Gastrocnemius medialis (tissue), 4 donors: ENCODE data around the gene UTS2B. TPM values are rescaled to one million over a fixed set of nuclear protein-coding genes. Genes with fewer than 3 reads are reported as not detected.

Source experiments
- ATAC-seq, 2 donors: fragments of 150-250 bp; one replicate each; pipeline ENCODE4 v1.9.1; 2016
- DNase-seq, 2 donors: peaks; one replicate each; pipeline ENCODE4 v3.0.0-alpha.2; 2019
- H3K27ac ChIP-seq, 4 donors: fragments of 200-600 bp; sonication (generic); 1 replicate in 1 of 4; 2 replicates in 3 of 4; pipeline ENCODE4 v1.5.1; 2016 to 2018; ENCODE audit warnings: mild to moderate bottlenecking in 2 of 4, moderate library complexity in 1 of 4
- H3K27me3 ChIP-seq, 3 donors: fragments of 200-600 bp; sonication (generic) in 2 of 3; 1 replicate in 1 of 3; 2 replicates in 2 of 3; pipeline versions ENCODE4 v1.5.1 to v1.6.0; 2016 to 2019; ENCODE audit warnings: mild to moderate bottlenecking in 1 of 3, moderate library complexity in 1 of 3
- H3K36me3 ChIP-seq, 2 donors: fragments of 200-600 bp; sonication (generic) in 1 of 2; one replicate each; pipeline ENCODE4 v1.5.1; 2017 to 2018
- H3K4me1 ChIP-seq, 2 donors: fragments of 200-600 bp; sonication (generic) in 1 of 2; one replicate each; pipeline ENCODE4 v1.5.1; 2016 to 2017; ENCODE audit warnings: mild to moderate bottlenecking in 2 of 2
- H3K4me3 ChIP-seq, 4 donors: fragments of 200-600 bp; sonication (generic) in 3 of 4; 1 replicate in 1 of 4; 2 replicates in 3 of 4; pipeline ENCODE4 v1.5.1; 2016 to 2019; ENCODE audit warnings: mild to moderate bottlenecking in 2 of 4
- H3K9me3 ChIP-seq, 3 donors: fragments of 200-600 bp; sonication (generic) in 2 of 3; 1 replicate in 1 of 3; 2 replicates in 2 of 3; pipeline ENCODE4 v1.5.1; 2016 to 2019
- CTCF ChIP-seq, 5 experiments: fragments of 450-650 bp in 3 of 5; fragments of 200-600 bp in 2 of 5; sonication (generic) in 2 of 5; IDR thresholded peaks in 4 of 5; conservative IDR thresholded peaks in 1 of 5; 1 replicate in 4 of 5; 2 replicates in 1 of 5; pipeline ENCODE4 v1.5.1; 2016 to 2019; ENCODE audit warnings: antibody characterized with exemption in 5 of 5, mild to moderate bottlenecking in 3 of 5, moderate library complexity in 3 of 5
- POLR2A ChIP-seq, 2 donors: fragments of 450-650 bp; IDR thresholded peaks; one replicate each; pipeline ENCODE4 v1.6.1; 2017; ENCODE audit warnings: antibody characterized with exemption in 2 of 2, mild to moderate bottlenecking in 2 of 2, moderate library complexity in 2 of 2
- in situ Hi-C, 4 donors: fragments of 200-750 bp; cut with MboI; loops; one replicate each; pipeline versions ENCODE4 v1.15.0 to v1.8.0; 2017; ENCODE audit warnings: low sequenced_read_pairs in 4 of 4
- intact Hi-C: fragments of 100-400 bp; cut with DNase I; formaldehyde crosslinking; loops from one replicate; pipeline ENCODE4 v1.15.1; 2023; ENCODE audit warnings: low total_unique reads
- total RNA-seq, 4 donors: library from RNA; depleted of rRNA; stranded (reverse); fragments of >200 nt; gene quantifications; one replicate each; pipeline versions ENCODE4 v1.1.0 to v1.2.3, GENCODE V29; 2016

Gene UTS2B
- total RNA-seq, 4 donors from 2014 or later = not detected

DNA sequence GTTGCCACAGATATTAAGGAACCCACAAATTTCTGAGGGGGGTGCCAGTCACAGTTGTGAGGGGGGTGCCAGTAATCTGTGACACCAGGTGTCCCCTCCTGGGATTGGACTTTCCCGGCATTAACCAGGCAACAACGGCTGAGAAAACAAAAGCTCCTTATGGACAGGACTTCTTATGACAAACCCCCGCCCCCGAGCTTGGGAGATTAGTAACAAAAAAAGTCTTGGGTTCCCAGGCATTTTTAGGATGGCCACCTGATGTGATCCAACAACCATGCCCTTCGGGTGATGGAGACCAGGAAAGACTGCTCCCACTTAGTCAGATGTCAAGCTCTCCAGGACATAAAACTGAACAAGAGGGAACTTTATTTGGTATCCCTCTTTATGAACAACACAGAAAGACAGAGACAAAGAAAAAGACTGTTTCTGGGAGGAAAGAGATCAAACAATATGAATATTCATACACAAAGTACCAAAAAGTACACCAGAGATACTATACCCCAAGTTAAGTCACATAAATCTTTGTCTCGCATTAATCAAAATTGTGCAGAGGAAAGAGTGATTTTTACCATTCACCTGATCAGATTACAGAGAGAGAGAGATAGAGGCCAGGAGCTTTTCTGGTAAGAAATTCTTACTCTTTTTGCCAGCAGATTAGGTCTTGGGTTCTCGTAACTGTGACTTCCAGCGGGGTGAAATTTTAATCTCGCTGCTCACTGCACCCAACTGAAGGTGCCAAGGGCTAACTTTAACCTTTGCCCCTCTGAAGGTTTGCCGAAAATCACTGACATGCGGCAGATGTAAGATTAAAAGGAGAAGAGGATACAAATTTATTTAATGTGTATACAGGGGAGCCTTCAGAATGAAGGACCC, 69.7 kb downstream of the UTS2B start:
- no peaks in the 10 kb centered on the region for H3K9me3 ChIP-seq
- in situ Hi-C loops = no loop called here
- H3K4me3 ChIP-seq = no peak overlapping the region
- intact Hi-C loops = no loop called here
- H3K27ac ChIP-seq = no peak overlapping the region
- H3K4me1 ChIP-seq = no peaks in the 10 kb centered on the region
- no peaks in the 10 kb centered on the region for H3K36me3 ChIP-seq
- ATAC-seq (no peak), DNase-seq (no peak)
- TF ChIP-seq POLR2A (IDR thresholded peaks at IDR 0.05) (no peak), CTCF (IDR thresholded peaks at IDR 0.05 in 4 of 5, conservative IDR thresholded peaks at IDR 0.05 in 1 of 5) (no peak)
- no peaks in the 10 kb centered on the region for H3K27me3 ChIP-seq

DNA sequence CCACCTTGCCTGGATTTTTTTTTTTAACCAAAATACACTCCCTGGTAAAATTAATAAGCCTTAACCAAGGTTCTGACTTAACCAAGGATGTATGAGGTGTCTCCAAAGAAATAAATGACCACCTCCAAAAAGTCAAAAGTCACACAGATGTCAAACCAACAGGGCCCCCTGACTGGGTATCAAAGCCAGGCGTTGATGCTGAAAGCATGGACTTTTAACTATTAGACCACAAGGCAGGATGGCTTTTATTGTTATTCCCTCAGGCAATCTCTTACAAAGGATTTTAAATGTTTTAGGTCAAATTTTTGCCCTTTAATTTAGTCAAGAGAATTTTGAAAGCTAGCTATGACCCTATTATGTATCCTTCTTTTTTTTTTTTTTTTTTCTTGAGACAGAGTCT, 70.8 kb downstream of the UTS2B start:
- no peak overlapping the region for H3K27ac ChIP-seq
- DNase-seq (no peak), ATAC-seq (no peak)
- no peak overlapping the region for H3K4me3 ChIP-seq
- H3K4me1 ChIP-seq = no peaks in the 10 kb centered on the region
- H3K27me3 ChIP-seq = no peaks in the 10 kb centered on the region
- TF ChIP-seq CTCF (IDR thresholded peaks at IDR 0.05 in 4 of 5, conservative IDR thresholded peaks at IDR 0.05 in 1 of 5) (no peak), POLR2A (IDR thresholded peaks at IDR 0.05) (no peak)
- in situ Hi-C loops = no loop called here
- intact Hi-C loops = no loop called here
- H3K9me3 ChIP-seq = no peaks in the 10 kb centered on the region
- H3K36me3 ChIP-seq = no peaks in the 10 kb centered on the region

DNA sequence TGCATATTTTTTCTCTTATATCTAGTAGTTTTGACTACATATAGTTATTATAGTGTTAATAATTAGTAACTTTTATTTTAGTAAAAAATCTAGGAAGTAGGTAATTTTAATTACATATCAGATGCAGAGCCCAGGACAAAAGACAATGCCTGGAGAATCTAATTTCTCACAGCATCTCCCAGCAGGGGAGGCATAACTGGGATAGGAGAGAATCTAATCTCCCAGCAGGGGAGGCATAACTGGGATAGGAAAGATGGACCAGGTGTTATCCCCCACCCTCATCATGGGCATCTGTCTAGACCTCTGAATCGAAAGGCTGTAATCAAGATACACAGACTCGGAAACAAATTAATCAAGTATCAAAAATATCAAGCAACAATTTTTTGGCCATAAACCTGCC, 73.0 kb downstream of the UTS2B start:
- in situ Hi-C loops = no loop called here
- H3K27ac ChIP-seq = no peak overlapping the region
- ATAC-seq (no peak), DNase-seq (no peak)
- H3K9me3 ChIP-seq = no peaks in the 10 kb centered on the region
- no peaks in the 10 kb centered on the region for H3K36me3 ChIP-seq
- no peaks in the 10 kb centered on the region for H3K4me1 ChIP-seq
- no peaks in the 10 kb centered on the region for H3K27me3 ChIP-seq
- TF ChIP-seq CTCF (IDR thresholded peaks at IDR 0.05 in 4 of 5, conservative IDR thresholded peaks at IDR 0.05 in 1 of 5) = no peak
- no peak for TF ChIP-seq POLR2A (IDR thresholded peaks at IDR 0.05)
- H3K4me3 ChIP-seq = no peak overlapping the region
- intact Hi-C loops = no loop called here

GRCh38 chr3:191256405-191256804, 73.9 kb downstream of the UTS2B start:
- intact Hi-C loops = no loop called here
- Histone ChIP-seq H3K36me3 (no peaks in the 10 kb centered on the region), H3K4me3 (no peak overlapping the region), H3K27ac (no peak overlapping the region), H3K4me1 (no peaks in the 10 kb centered on the region), H3K9me3 (no peaks in the 10 kb centered on the region), H3K27me3 (no peaks in the 10 kb centered on the region)
- DNase-seq (no peak), ATAC-seq (no peak)
- TF ChIP-seq CTCF (IDR thresholded peaks at IDR 0.05 in 4 of 5, conservative IDR thresholded peaks at IDR 0.05 in 1 of 5) (no peak), POLR2A (IDR thresholded peaks at IDR 0.05) (no peak)
- in situ Hi-C loops = no loop called here
